ENCODE measurements around the gene EIF2B1. TPM values are rescaled to one million over a fixed set of nuclear protein-coding genes. Genes with fewer than 3 reads are reported as not detected.

EIF2B1 gene
- total RNA-seq, 6 experiments from 2014 or later, result 48.7 to 51.9 (median 50.3) TPM

GRCh38 chr12:123645380-123645779 lies 11.9 kb upstream of the EIF2B1 start:
- H3K27me3 Mint-ChIP-seq (ENCODE audit: insufficient read depth), result no peaks in the 10 kb centered on the region
- H3K27ac Mint-ChIP-seq, result no peak overlapping the region
- no peak overlapping the region for H3K4me3 Mint-ChIP-seq
- H3K36me3 Mint-ChIP-seq (ENCODE audit: low read depth), result peaks cover 4% of the 10 kb centered on the region; the same call in 1 of the 2 replicates
- no peaks in the 10 kb centered on the region for H3K4me1 Mint-ChIP-seq (ENCODE audit: low read depth)
- DNase-seq, result no peak
- no peaks in the 10 kb centered on the region for H3K9me3 Mint-ChIP-seq
- TF ChIP-seq CTCF (IDR thresholded peaks at IDR 0.05), result no peak

GRCh38 chr12:123643911-123644310 lies 10.4 kb upstream of the EIF2B1 start:
- Mint-ChIP-seq H3K4me1 (ENCODE audit: low read depth) (no peaks in the 10 kb centered on the region), H3K9me3 (no peaks in the 10 kb centered on the region), H3K27ac (no peak overlapping the region), H3K4me3 (no peak overlapping the region), H3K27me3 (ENCODE audit: insufficient read depth) (no peaks in the 10 kb centered on the region), H3K36me3 (ENCODE audit: low read depth) (peaks cover 4% of the 10 kb centered on the region; the same call in 1 of the 2 replicates)
- no peak for DNase-seq
- TF ChIP-seq CTCF (IDR thresholded peaks at IDR 0.05), result no peak

GRCh38 chr12:123634142-123634561 lies 666 bp upstream of the EIF2B1 start:
- peaks cover 21% of the 10 kb centered on the region for H3K4me1 Mint-ChIP-seq (ENCODE audit: low read depth)
- DNase-seq, result no peak
- H3K4me3 Mint-ChIP-seq, result peak overlapping the region; percentile 99
- H3K36me3 Mint-ChIP-seq (ENCODE audit: low read depth), result peaks cover 19% of the 10 kb centered on the region
- no peaks in the 10 kb centered on the region for H3K9me3 Mint-ChIP-seq
- TF ChIP-seq CTCF (IDR thresholded peaks at IDR 0.05), result no peak
- peak overlapping the region; percentile 97 for H3K27ac Mint-ChIP-seq
- no peaks in the 10 kb centered on the region for H3K27me3 Mint-ChIP-seq (ENCODE audit: insufficient read depth)

GRCh38 chr12:123621619-123622530 lies 11.6 kb downstream of the EIF2B1 start:
- H3K27me3 Mint-ChIP-seq (ENCODE audit: insufficient read depth), result peaks cover 6% of the 10 kb centered on the region
- no peak overlapping the region for H3K4me3 Mint-ChIP-seq
- no peak for DNase-seq
- no peak for TF ChIP-seq CTCF (IDR thresholded peaks at IDR 0.05)
- H3K9me3 Mint-ChIP-seq, result no peaks in the 10 kb centered on the region
- H3K27ac Mint-ChIP-seq, result peak overlapping the region; percentile 23; the same call in 1 of the 2 replicates
- H3K4me1 Mint-ChIP-seq (ENCODE audit: low read depth), result peaks cover 14% of the 10 kb centered on the region; the same call in 1 of the 2 replicates
- peaks cover 47% of the 10 kb centered on the region for H3K36me3 Mint-ChIP-seq (ENCODE audit: low read depth)

GRCh38 chr12:123621101-123621500 lies 12.4 kb downstream of the EIF2B1 start:
- Mint-ChIP-seq H3K4me3 (no peak overlapping the region), H3K9me3 (no peaks in the 10 kb centered on the region), H3K36me3 (ENCODE audit: low read depth) (peaks cover 47% of the 10 kb centered on the region), H3K27ac (peak overlapping the region; percentile 53; the same call in 1 of the 2 replicates), H3K4me1 (ENCODE audit: low read depth) (peaks cover 14% of the 10 kb centered on the region; the same call in 1 of the 2 replicates), H3K27me3 (ENCODE audit: insufficient read depth) (peaks cover 6% of the 10 kb centered on the region)
- DNase-seq, result no peak
- no peak for TF ChIP-seq CTCF (IDR thresholded peaks at IDR 0.05)

Measured in HFFc6 (cell line).